Stomach smooth muscle (tissue), 2 donors: ENCODE measurements around the gene KCNJ12.
A peak's percentile ranks its signal among the peaks of the same experiment; 100 is the strongest.
"Not testable (repeated sequence)": the region's sequence is repeated elsewhere in the genome, so short reads cannot be mapped to it uniquely, and the experiment has no call there.

ENCODE experiments used
- H3K27ac ChIP-seq: one replicate; pipeline ENCODE4 v1.7.0; 2013; ENCODE audit warnings: mild to moderate bottlenecking, low read length, inconsistent platforms
- H3K27me3 ChIP-seq, 2 donors: one replicate each; pipeline ENCODE4 v1.7.0; 2013; ENCODE audit warnings: low read length in 2 of 2; ENCODE audit not compliant: insufficient read depth in 2 of 2, control insufficient read depth in 1 of 2
- H3K36me3 ChIP-seq, 2 donors: one replicate each; pipeline ENCODE4 v1.7.0; 2013; ENCODE audit warnings: low read length in 2 of 2; ENCODE audit not compliant: control insufficient read depth in 2 of 2, insufficient read depth in 2 of 2
- H3K4me1 ChIP-seq: one replicate; pipeline ENCODE4 v1.7.0; 2013; ENCODE audit warnings: low read length; ENCODE audit not compliant: control insufficient read depth, insufficient read depth
- H3K4me3 ChIP-seq, 2 donors: one replicate each; pipeline ENCODE4 v1.7.0; 2013; ENCODE audit warnings: low read length in 2 of 2
- H3K9ac ChIP-seq, 2 donors: one replicate each; pipeline ENCODE4 v1.7.0; 2013; ENCODE audit warnings: low read length in 2 of 2, mild to moderate bottlenecking in 1 of 2
- H3K9me3 ChIP-seq, 2 donors: one replicate each; pipeline ENCODE4 v1.7.0; 2013; ENCODE audit warnings: low read length in 2 of 2; ENCODE audit not compliant: control insufficient read depth in 2 of 2
- donor health status: healthy.
- donor health status: Pancreatic carcinoma.

KCNJ12 gene

GRCh38 chr17:21390294-21390693, 14.1 kb downstream of the KCNJ12 start:
- Histone ChIP-seq H3K9ac (no peak overlapping the region), H3K4me1 (no peaks in the 10 kb centered on the region), H3K27ac (no peak overlapping the region), H3K4me3 (no peak overlapping the region), H3K27me3 (no peaks in the 10 kb centered on the region), H3K36me3 (no peaks in the 10 kb centered on the region), H3K9me3 (no peaks in the 10 kb centered on the region)

DNA sequence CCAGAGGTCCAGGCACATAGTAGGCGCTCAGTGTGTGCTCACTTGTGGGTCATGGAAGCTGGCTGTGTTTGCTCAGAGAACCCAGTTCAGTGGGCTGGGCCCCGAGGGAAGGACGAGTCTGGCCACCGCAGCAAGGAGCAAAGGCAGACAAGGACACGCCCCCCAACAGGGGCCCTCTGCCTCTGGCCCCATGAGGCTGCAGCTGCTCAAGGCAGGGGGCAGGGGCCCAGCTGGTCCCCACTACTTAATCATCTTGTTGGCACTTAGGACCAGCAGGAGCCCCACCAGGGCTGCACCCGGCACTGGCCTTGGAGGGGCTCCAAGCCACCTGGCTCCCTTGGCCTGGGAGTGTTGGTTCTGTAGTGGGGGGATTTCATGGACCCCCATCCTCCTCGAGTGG, 16.1 kb downstream of the KCNJ12 start:
- H3K4me1 ChIP-seq, result peaks cover 7% of the 10 kb centered on the region
- H3K27me3 ChIP-seq, result no peaks in the 10 kb centered on the region
- no peaks in the 10 kb centered on the region for H3K36me3 ChIP-seq
- no peak overlapping the region for H3K27ac ChIP-seq
- no peak overlapping the region for H3K9ac ChIP-seq
- no peak overlapping the region for H3K4me3 ChIP-seq
- no peaks in the 10 kb centered on the region for H3K9me3 ChIP-seq

- H3K36me3 ChIP-seq, result no peaks in the 10 kb centered on the region
- no peaks in the 10 kb centered on the region for H3K27me3 ChIP-seq
- no peak overlapping the region for H3K4me3 ChIP-seq
- no peak overlapping the region for H3K27ac ChIP-seq
- H3K9ac ChIP-seq, result no peak overlapping the region
- H3K4me1 ChIP-seq, result peaks cover 14% of the 10 kb centered on the region
- H3K9me3 ChIP-seq, result no peaks in the 10 kb centered on the region
Measured at GRCh38 chr17:21394265-21394664, 18.1 kb downstream of the KCNJ12 start.

DNA sequence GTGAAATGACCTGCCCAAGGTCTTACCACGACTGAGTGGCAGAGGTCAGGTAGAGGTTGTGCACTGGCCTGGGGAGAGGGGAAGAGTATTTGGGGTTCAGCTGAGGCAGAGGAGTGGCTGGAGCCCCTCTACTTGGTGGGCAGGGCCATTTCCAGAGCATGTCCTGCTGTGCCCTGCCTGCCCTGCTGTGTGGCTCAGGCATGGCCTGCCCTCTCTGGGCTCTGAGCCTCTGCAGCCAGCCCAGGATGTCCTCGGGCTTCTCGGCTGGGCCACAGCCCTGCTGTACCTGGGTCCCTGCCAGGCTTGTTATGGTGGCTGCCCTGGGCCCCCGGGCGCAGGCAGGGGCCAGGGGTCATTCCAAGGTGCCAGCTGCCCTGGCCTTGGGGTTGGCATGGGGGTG, 19.6 kb downstream of the KCNJ12 start:
- H3K4me1 ChIP-seq, result peaks cover 18% of the 10 kb centered on the region
- H3K9ac ChIP-seq, result no peak overlapping the region
- no peak overlapping the region for H3K27ac ChIP-seq
- H3K36me3 ChIP-seq, result no peaks in the 10 kb centered on the region
- H3K9me3 ChIP-seq, result no peaks in the 10 kb centered on the region
- no peak overlapping the region for H3K4me3 ChIP-seq
- no peaks in the 10 kb centered on the region for H3K27me3 ChIP-seq

GRCh38 chr17:21396237-21396636, 20.1 kb downstream of the KCNJ12 start:
- Histone ChIP-seq H3K9ac (no peak overlapping the region), H3K36me3 (no peaks in the 10 kb centered on the region), H3K4me3 (no peak overlapping the region), H3K27me3 (no peaks in the 10 kb centered on the region), H3K27ac (no peak overlapping the region), H3K9me3 (no peaks in the 10 kb centered on the region), H3K4me1 (peaks cover 22% of the 10 kb centered on the region)

- H3K4me3 ChIP-seq, result peak overlapping the region in 1 of 2 donors; percentile 30
- H3K27me3 ChIP-seq, result no peaks in the 10 kb centered on the region
- H3K9ac ChIP-seq, result peak overlapping the region; percentile 26 to 36
- H3K4me1 ChIP-seq, result peaks cover 30% of the 10 kb centered on the region
- no peaks in the 10 kb centered on the region for H3K9me3 ChIP-seq
- H3K27ac ChIP-seq, result peak overlapping the region; percentile 58
- H3K36me3 ChIP-seq, result no peaks in the 10 kb centered on the region
Measured at GRCh38 chr17:21397341-21398190, 21.4 kb downstream of the KCNJ12 start.

- Histone ChIP-seq H3K36me3 (no peaks in the 10 kb centered on the region), H3K4me3 (no peak overlapping the region), H3K27ac (no peak overlapping the region), H3K9ac (no peak overlapping the region), H3K27me3 (no peaks in the 10 kb centered on the region), H3K4me1 (peaks cover 30% of the 10 kb centered on the region), H3K9me3 (no peaks in the 10 kb centered on the region)
Measured at GRCh38 chr17:21399474-21400186, 23.5 kb downstream of the KCNJ12 start.

DNA sequence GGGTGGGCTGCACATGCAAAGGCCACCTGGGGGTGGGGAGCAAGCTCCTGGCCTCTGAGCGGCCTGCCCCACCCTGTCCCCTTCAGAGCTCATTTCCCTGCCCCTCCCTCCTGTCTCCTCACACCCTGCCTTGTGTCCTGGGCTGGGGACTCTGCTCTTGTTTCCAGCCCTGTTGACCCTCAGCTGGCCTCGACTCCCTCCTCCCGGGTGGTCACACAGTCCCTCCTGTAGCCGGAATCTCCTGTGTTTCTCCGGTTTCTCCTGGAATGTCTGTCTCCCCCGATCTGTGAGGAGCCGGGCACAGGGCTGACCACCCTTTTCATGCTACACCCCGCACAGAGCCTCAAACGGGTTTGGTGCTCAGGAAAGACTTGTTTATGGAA, 24.0 kb downstream of the KCNJ12 start:
- H3K4me1 ChIP-seq, result peaks cover 30% of the 10 kb centered on the region
- not testable (repeated sequence) for H3K4me3 ChIP-seq, H3K36me3 ChIP-seq, H3K9me3 ChIP-seq, H3K9ac ChIP-seq, H3K27me3 ChIP-seq, H3K27ac ChIP-seq

DNA sequence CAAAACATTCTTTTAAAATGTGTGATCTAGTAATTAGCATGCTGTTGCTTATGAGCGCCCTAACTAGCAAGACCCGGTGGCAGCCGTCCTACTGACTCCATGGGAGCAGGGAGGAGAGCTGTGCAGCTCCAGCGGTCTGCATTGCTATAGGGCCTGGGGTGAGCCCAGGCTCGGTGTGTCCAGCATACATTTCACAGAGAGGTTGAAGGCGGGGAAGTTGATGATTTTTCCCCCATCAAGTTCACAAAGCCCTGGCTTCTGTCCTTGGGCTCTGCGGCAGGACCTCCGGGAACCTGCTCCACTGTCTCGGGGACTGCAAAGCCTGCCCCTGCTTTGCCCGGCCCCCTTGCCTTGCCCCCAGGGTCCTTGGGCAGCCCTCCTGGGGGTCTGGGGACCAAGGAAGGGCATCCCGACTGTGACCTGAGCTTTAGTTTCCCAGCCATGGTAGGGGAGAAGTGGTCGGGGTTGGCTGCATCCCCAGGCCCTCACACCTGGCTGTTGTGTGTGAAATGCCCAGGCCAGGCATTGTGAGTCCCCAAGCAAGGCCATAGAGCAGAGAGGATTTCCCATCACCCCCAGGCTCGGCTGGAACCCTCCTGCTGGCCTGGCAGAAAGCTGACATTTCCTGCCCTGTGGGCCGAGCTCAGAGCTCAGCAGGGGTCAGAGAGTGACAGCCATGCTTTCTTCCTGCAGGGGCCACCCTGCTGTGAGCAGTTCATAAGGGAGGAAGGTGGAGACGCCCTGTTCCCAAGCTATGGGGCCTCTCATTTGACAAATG, 24.8 kb downstream of the KCNJ12 start:
- Histone ChIP-seq H3K4me3 (no peak overlapping the region), H3K9me3 (no peaks in the 10 kb centered on the region), H3K36me3 (no peaks in the 10 kb centered on the region), H3K27ac (no peak overlapping the region), H3K9ac (peak overlapping the region in 1 of 2 donors; percentile 13), H3K4me1 (peaks cover 30% of the 10 kb centered on the region), H3K27me3 (no peaks in the 10 kb centered on the region)

GRCh38 chr17:21402166-21402571, 26.0 kb downstream of the KCNJ12 start:
- H3K9me3 ChIP-seq, H3K4me3 ChIP-seq, H3K36me3 ChIP-seq, H3K27me3 ChIP-seq: not testable (repeated sequence)
- peaks cover 25% of the 10 kb centered on the region for H3K4me1 ChIP-seq
- peak overlapping the region; percentile 90 for H3K27ac ChIP-seq
- peak overlapping the region; percentile 50 to 79 for H3K9ac ChIP-seq
